Astrocyte (in vitro differentiated cells and primary cell): ENCODE data around the gene ZFAND5.

Source experiments
- EZH2 ChIP-seq: IDR thresholded peaks from 2 replicates; pipeline ENCODE4 v1.6.1; 2012; ENCODE audit warnings: mild to moderate bottlenecking, low read length, inconsistent platforms; ENCODE audit not compliant: insufficient read depth
- TF ChIP-seq, protein P1 (sequence below): IDR thresholded peaks from 2 replicates; pipeline ENCODE4 v1.5.1; 2011; ENCODE audit warnings: low read depth, mild to moderate bottlenecking, inconsistent platforms, low read length, moderate library complexity; ENCODE audit not compliant: insufficient read depth

DNA sequence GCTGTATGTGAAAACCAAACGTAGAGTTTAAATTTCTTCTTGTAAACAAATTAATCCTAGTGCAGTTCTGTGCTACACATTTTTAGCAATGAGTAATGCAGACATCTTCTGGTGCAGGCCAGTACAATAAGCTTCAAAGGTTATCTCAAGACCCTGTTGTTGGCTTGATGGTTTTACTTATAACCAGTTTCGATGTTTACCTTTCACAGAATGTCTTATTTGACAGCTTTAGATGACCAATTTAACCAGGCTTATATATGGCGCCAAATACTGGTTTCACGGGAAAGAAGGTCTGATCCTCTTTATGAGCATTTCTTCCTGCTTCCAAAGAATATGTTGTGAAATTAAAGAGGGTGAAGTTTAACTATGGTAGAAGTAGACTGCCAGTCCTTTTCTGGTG, 9.9 kb downstream of the ZFAND5 start:
- TF ChIP-seq, protein P1, sequence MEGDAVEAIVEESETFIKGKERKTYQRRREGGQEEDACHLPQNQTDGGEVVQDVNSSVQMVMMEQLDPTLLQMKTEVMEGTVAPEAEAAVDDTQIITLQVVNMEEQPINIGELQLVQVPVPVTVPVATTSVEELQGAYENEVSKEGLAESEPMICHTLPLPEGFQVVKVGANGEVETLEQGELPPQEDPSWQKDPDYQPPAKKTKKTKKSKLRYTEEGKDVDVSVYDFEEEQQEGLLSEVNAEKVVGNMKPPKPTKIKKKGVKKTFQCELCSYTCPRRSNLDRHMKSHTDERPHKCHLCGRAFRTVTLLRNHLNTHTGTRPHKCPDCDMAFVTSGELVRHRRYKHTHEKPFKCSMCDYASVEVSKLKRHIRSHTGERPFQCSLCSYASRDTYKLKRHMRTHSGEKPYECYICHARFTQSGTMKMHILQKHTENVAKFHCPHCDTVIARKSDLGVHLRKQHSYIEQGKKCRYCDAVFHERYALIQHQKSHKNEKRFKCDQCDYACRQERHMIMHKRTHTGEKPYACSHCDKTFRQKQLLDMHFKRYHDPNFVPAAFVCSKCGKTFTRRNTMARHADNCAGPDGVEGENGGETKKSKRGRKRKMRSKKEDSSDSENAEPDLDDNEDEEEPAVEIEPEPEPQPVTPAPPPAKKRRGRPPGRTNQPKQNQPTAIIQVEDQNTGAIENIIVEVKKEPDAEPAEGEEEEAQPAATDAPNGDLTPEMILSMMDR: no peak
- no peak for TF ChIP-seq EZH2
